8988T (cell line): ENCODE results near the gene HPSE.
"Not testable (repeated sequence)": the region's sequence is repeated elsewhere in the genome, so short reads cannot be mapped to it uniquely, and the experiment has no call there.

Experiments
- DNase-seq: peaks from one replicate; pipeline ENCODE4 v3.0.0; 2011

The HPSE gene

DNA sequence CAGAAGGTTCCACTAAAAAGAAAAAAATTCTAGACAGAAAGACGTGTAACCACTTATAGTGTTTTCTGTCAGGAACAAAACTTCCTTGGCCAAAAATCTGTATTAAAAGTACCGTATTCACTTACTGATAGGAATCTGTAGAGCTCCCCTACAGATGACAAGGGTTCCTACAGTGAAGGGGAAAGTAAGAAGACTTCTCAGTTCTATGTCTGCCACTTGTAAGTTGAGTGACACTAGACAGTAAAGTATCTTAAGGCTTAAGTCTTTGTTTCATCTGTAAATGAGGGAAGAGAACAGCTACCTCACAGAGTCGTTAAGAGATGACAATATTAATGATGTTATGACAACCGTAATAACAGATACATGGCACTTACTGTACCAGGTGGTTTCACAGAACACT is 53.3 kb downstream of the HPSE start:
- no peak for DNase-seq

- no peak for DNase-seq
These were observed 58.2 kb downstream of the HPSE start for GRCh38 chr4:83276299-83277040.

- DNase-seq: not testable (repeated sequence)
These were observed 60.7 kb downstream of the HPSE start for GRCh38 chr4:83273926-83274325.

- no peak for DNase-seq
These were observed 61.7 kb downstream of the HPSE start for GRCh38 chr4:83272900-83273299.

- DNase-seq: no peak
These were observed 65.4 kb downstream of the HPSE start for GRCh38 chr4:83269256-83269655.

DNA sequence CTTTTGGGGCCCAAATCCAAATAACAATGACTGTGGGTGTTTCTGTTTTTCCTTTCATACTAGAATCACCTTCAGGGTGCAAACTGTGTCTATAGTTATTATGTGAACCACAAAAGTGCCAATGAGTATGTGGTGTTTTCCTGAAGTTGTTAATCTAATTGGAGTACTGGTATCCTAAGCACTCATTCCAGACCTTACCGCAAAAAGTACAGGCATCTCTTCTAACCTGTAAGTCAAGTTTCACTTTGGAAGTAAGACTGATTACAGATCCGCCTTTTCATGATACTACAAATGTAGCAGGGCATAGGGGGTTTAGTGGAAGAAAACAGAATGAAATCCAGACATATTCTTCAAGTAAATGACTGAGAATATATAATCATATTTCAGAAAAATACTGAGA is 66.2 kb downstream of the HPSE start:
- no peak for DNase-seq

- DNase-seq: no peak
These were observed 66.7 kb downstream of the HPSE start for GRCh38 chr4:83267830-83268475.

DNA sequence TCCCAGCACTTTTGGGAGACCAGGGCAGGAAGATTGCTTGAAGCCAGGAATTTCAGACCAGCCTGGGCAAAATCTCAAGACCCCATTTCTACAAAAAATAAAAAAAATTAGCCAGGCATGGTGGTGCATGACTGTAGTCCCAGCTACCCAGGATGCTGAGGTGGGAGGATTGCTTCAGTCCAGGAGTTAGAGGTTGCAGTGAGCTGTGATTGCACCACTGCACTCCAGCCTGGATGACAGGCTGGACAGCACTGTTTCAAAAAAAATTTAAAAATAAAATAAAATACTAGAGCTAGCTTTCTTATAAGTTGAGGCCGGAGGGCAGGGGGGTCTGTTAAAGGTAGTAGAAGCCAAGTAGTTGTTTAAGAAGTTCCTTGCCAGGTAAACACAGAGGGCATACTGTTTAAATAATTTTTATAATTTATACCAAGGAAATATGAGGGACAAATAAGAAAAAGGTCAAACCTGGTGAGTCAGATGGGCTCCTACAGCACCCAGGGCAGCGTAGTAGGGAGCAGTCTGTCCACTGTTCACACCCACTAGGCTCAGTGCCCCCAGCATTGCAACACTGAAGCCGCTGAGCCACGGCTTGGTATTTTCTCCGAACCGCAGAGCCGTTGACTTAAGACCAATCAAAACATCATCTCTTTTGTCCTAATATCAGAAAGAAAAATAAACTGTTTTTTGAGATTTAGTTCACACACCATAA is 67.4 kb downstream of the HPSE start:
- DNase-seq: no peak

DNA sequence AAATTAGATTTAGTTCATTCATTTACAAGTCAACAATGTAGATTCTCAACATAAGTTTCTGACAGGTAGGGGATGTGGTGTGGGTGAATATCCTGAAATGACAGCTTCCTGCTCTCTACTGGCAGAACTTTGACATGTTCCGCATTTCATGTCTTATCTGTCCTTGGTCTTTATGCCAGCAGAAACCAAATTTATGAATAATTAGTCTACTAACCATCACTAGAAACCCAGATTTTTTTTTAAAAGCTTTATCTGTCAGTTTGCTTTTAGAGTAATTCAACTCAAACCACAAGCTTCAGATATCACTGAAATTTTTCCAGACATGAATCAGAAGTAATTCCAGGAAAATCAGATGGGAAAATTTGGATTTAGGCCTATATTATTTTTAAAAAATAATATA is 68.0 kb downstream of the HPSE start:
- DNase-seq: no peak

- DNase-seq: no peak
These were observed 71.5 kb downstream of the HPSE start for GRCh38 chr4:83263106-83263505.

DNA sequence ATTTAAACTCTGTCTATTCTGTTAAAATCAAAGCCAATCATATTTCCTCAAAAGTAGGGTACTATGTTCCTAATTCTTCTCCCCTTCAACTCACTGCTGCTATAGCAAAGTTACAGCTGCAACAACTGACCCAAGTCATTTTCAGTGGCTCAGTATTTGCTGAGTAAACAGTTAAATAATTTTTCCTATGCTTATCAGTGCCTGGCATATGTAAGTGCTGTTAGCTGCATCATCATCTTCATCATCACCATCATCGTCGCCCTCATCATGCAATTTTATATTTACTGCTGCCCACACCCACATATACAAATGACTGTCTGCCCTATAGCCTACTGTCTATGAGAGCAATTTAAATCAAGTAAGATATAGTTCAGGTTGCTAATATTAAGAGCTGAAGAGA is 72.0 kb downstream of the HPSE start:
- no peak for DNase-seq

GRCh38 chr4:83261307-83261706 is 73.3 kb downstream of the HPSE start:
- DNase-seq: no peak

- DNase-seq: no peak
These were observed 75.1 kb downstream of the HPSE start for GRCh38 chr4:83259586-83259985.

GRCh38 chr4:83258461-83258860 is 76.2 kb downstream of the HPSE start:
- no peak for DNase-seq

DNA sequence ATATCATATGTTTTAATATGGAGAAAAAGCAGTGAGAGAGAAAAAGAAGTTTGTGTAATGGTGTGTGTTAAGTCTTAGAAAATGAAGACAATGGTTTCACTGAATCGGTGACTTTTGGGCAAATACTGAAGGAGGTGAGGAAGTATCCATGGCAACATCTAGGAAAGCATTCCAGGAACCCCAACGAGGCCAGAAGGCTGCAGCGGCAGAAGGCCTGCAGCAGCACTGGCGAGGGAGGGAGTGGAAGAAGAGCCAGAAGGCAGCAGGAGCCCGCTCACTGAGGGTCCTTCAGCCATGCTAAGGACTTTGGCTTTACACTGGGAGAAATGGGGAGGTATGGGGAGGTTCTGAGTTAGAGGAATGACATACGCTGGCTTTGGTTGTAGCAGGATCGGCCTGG is 76.8 kb downstream of the HPSE start:
- no peak for DNase-seq

GRCh38 chr4:83255584-83255983 is 79.1 kb downstream of the HPSE start:
- no peak for DNase-seq

GRCh38 chr4:83252782-83253405 is 81.8 kb downstream of the HPSE start:
- no peak for DNase-seq

DNA sequence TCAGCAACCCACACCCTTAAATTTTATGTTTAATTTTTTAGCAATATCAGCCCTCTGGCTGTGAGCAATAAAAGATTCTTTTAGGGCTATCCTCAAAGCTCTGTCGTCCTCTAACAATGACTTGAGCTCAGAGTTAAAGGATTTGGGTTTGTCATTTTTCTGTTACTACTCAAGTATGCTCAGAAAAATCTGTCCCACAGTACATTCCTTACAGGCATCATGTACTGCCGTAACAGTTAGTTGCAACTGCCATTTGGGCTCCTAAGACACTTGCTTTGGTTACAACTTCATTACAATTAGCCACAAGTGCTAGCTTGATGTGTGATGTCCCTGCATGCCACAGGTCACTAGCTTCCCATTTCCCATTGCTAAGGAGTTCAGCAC is 83.2 kb downstream of the HPSE start:
- DNase-seq: no peak

- no peak for DNase-seq
These were observed 83.8 kb downstream of the HPSE start for GRCh38 chr4:83250687-83251446.

- DNase-seq: no peak
These were observed 86.2 kb downstream of the HPSE start for GRCh38 chr4:83248486-83248885.

DNA sequence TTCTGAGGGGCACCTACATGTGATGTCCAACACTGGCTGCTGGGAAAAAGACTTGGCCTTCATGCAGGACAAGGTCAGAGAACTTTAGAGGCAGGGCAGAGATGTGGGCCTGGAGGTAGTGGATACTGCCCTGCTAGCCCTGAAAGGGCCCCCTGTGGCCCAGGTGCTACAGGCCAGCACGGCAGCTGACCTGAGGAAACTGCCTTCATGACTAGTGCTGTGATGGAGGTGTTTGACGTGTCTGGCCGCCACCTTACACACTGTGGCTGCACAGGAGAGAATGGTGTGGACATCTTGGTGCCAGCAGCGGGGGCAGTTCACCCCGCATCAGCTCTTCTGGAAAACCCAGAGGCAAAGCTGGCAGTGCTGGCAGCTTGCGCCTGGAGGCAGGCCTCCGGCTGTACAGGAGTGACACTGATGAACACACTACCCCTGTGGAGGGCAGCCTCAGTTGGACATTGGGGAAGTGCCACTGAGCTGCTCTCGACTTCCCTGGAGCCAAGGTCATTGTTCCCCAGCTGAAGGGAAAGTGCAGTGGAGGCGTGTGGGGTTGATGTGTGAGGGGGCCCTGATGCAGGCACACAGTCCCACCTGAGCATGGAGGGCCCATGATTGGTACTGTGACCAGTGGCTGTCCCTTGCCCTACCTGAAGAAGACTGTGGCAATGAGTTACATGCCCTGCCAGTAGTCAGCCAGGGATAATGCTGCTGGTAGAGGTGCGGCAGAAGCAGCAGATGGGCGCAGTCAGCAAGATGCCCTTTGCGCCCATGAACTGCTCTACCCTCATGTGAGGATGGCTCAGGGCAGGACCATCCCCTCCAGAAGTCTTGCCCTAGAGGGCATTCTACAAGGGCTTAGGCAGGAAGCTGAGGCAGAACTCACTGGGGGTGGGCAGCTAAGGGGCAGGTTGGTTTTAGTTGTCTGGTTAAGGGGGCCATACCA is 87.0 kb downstream of the HPSE start:
- no peak for DNase-seq
